Neutrophil (primary cell): ENCODE measurements around the gene SMYD3.

Source experiments
- H3K27ac ChIP-seq: fragments of 200-600 bp; sonication (generic); 2 replicates; pipeline ENCODE4 v1.5.1; 2016; ENCODE audit warnings: mild to moderate bottlenecking, moderate library complexity
- H3K27me3 ChIP-seq: fragments of 200-600 bp; sonication (generic); 2 replicates; pipeline ENCODE4 v1.6.0; 2016; ENCODE audit warnings: mild to moderate bottlenecking
- H3K36me3 ChIP-seq: fragments of 200-600 bp; sonication (generic); 2 replicates; pipeline ENCODE4 v1.5.1; 2017
- H3K4me1 ChIP-seq, 2 experiments: fragments of 200-600 bp in 1 of 2; sonication (generic) in 1 of 2; 1 replicate in 1 of 2; 2 replicates in 1 of 2; pipeline versions ENCODE4 v1.5.1 to v1.6.1; 2013 to 2016; ENCODE audit warnings: low read depth in 1 of 2, low read length in 1 of 2, mild to moderate bottlenecking in 1 of 2, moderate library complexity in 1 of 2; ENCODE audit not compliant: control insufficient read depth in 1 of 2, insufficient read depth in 1 of 2
- H3K4me3 ChIP-seq, 2 experiments: fragments of 200-600 bp in 1 of 2; sonication (generic) in 1 of 2; 1 replicate in 1 of 2; 2 replicates in 1 of 2; pipeline ENCODE4 v1.5.1; 2013 to 2016; ENCODE audit warnings: low read depth in 1 of 2, low read length in 1 of 2, mild to moderate bottlenecking in 1 of 2, moderate library complexity in 1 of 2
- H3K9me3 ChIP-seq: fragments of 200-600 bp; sonication (generic); 2 replicates; pipeline ENCODE4 v1.5.1; 2016
- TF ChIP-seq, protein P1 (sequence below): fragments of 200-600 bp; sonication (generic); IDR thresholded peaks from 2 replicates; pipeline ENCODE4 v1.5.1; 2016; ENCODE audit warnings: antibody characterized with exemption

Gene SMYD3

DNA sequence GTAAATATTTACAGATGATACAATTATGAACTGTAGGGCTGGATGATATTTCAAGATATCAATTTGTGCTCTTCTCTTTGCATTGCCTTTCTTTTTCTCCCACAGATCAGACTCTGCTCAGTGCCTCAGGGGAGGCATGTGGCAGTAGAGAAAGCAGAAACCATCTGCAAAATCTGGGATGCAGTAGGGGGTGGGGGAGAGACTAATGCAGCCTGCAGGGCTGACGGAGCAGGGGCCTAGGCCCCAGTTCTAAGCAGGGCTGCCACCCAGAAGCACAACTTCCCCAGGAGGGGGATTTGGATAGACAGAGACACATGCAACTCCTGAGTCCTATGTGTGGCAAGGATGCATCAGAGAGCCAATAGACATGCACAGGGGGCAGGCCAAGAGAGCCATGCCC is 511.6 kb downstream of the SMYD3 start:
- H3K4me1 ChIP-seq = no peaks in the 10 kb centered on the region
- no peak overlapping the region for H3K4me3 ChIP-seq
- H3K36me3 ChIP-seq = no peaks in the 10 kb centered on the region
- TF ChIP-seq, protein P1, sequence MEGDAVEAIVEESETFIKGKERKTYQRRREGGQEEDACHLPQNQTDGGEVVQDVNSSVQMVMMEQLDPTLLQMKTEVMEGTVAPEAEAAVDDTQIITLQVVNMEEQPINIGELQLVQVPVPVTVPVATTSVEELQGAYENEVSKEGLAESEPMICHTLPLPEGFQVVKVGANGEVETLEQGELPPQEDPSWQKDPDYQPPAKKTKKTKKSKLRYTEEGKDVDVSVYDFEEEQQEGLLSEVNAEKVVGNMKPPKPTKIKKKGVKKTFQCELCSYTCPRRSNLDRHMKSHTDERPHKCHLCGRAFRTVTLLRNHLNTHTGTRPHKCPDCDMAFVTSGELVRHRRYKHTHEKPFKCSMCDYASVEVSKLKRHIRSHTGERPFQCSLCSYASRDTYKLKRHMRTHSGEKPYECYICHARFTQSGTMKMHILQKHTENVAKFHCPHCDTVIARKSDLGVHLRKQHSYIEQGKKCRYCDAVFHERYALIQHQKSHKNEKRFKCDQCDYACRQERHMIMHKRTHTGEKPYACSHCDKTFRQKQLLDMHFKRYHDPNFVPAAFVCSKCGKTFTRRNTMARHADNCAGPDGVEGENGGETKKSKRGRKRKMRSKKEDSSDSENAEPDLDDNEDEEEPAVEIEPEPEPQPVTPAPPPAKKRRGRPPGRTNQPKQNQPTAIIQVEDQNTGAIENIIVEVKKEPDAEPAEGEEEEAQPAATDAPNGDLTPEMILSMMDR = no peak
- no peak overlapping the region for H3K27ac ChIP-seq
- H3K9me3 ChIP-seq = no peaks in the 10 kb centered on the region
- H3K27me3 ChIP-seq = no peaks in the 10 kb centered on the region

DNA sequence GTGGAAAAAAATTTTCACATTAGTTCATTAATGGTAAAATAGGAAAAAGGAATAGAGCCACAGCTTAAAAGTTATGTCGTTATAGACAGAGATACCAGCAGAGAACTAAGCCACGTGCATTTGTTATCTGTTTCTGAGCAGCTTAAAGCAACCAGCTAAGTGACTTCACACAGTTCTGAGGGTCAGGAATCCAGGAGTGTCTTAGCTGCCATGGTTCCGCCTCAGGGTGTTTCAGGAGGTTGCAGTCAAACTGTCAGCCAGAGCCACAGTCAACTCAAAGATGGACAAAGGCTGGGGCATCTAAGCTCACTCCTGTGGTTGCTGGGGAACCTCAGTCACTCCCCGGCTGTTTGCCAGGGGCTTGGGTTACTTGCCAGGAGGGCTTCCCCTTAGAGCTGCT is 515.8 kb downstream of the SMYD3 start:
- Histone ChIP-seq H3K4me1 (no peaks in the 10 kb centered on the region), H3K27me3 (no peaks in the 10 kb centered on the region), H3K4me3 (no peak overlapping the region), H3K36me3 (no peaks in the 10 kb centered on the region), H3K27ac (no peak overlapping the region), H3K9me3 (no peaks in the 10 kb centered on the region)
- TF ChIP-seq, protein P1 = no peak

DNA sequence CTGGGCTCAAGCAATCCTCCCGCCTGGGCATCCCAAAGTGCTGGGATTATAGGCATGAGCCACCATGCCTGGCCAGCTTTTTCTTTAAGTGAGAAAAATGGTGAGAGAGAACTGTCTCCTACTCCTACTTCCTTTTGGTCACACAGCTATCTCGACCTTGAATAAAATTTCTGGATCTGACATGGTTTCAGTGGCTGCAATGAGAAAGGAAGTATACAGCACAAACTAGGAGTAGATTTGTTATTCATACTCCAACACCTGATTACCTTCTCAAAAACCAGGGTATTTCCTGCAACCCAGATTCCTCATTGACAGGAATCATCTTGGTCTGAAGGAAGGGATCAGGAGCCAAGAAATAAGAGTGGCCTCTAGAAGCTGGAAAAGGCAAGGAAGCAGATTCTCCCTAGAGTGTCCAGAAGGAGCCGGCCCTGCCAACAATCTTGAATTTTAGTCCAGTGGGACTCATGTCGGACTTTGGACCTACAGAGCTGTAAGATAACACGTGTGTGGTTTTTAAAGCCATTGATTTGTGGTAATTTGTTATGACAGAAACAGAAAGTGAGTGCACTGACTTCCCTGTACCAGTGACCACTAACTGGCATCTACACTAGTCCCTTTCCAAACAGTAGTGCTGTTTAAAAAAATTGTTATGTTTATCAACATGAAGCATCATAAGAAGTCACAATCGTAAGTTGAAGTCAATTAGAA is 516.6 kb downstream of the SMYD3 start:
- Histone ChIP-seq H3K27ac (no peak overlapping the region), H3K27me3 (no peaks in the 10 kb centered on the region), H3K36me3 (no peaks in the 10 kb centered on the region), H3K4me1 (no peaks in the 10 kb centered on the region), H3K9me3 (no peaks in the 10 kb centered on the region), H3K4me3 (no peak overlapping the region)
- TF ChIP-seq, protein P1 = no peak

DNA sequence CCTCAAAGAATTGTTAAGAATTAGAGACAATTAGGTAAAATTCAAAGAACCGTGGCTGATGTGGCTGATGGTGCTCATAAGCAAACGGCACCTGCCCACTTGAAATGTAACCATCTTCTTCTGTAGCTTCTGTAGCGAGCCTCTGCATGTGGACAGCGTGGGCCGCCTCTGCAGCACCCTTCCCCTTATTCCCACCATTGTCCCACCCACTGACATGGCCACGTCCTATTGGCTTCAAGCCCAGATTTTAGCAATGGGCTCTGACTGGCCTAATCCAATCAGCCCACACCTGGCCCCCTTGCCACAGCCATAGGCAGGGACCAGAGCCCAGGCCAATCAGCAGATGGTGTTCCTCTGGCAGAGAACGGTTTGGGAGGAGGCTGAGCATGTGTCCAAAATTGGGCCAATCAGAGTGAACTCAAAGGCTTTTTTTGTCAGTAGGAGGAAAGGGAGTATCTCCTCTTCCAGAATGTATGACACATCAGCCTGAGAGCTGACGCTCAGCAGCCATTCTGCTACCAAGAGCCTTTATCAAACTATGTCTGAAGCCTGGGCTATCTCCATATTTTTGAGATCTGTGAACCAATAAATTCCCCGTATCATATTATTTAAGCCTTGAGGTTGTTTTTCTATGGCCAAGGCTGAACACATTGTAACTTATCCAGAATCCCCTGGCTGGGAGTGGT is 518.5 kb downstream of the SMYD3 start:
- Histone ChIP-seq H3K27me3 (no peaks in the 10 kb centered on the region), H3K36me3 (no peaks in the 10 kb centered on the region), H3K4me3 (no peak overlapping the region), H3K27ac (no peak overlapping the region), H3K9me3 (no peaks in the 10 kb centered on the region), H3K4me1 (no peaks in the 10 kb centered on the region)
- TF ChIP-seq, protein P1 = no peak

DNA sequence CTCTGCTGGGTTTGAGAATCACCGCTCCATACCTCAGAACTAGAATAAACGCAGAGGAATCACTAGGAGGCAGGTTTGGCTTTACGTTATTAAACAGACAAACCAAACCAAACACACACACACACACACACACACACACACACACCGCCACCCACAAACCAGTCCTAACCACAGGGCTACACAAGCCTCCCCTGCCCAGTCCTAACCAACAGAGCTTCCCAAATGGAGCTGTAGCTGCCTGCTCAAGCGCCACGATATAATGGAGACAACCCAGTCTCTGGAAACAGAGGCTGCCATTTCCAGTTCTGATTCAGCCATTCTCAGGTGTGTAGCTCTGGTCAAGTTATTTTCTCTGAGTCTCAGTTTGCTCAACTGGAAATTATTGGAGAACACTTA is 519.1 kb downstream of the SMYD3 start:
- H3K9me3 ChIP-seq = no peaks in the 10 kb centered on the region
- H3K4me1 ChIP-seq = no peaks in the 10 kb centered on the region
- H3K27ac ChIP-seq = no peak overlapping the region
- TF ChIP-seq, protein P1 = no peak
- no peak overlapping the region for H3K4me3 ChIP-seq
- no peaks in the 10 kb centered on the region for H3K27me3 ChIP-seq
- H3K36me3 ChIP-seq = no peaks in the 10 kb centered on the region
